HG03280 (cell line): ENCODE results near the gene TMEM184A.

ENCODE experiments used
- ATAC-seq: cut with Tn5 transposase; IDR thresholded peaks from one replicate; pipeline ENCODE4 v1.9.1; 2021; ENCODE audit warnings: mild to moderate bottlenecking, moderate library complexity; ENCODE audit not compliant: unreplicated experiment

The TMEM184A gene

DNA sequence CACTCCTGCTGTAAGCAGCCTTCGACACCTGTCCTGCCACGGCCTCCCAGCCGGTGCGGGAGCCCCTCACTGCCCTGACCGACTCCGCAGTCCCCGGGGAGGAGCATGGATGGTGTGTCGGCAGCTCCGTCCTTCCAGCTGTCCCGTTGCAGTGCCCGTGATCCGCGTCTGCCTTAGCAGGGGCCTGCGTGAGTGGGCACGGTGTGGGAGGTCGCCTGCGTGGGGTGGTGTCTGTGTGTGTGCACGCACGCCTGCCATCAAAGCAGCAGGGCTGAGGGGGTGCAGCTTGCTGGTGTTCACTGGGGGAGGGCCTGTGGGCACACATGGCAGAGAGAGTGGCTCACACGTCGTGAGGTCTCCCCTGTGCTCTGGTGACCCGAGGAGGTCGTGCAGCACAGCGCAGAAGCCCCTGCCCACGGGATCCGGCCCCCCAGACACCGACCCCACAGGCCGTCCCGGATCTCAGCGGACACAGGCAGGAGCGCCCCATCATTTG, 15.2 kb downstream of the TMEM184A start:
- ATAC-seq, result no peak

DNA sequence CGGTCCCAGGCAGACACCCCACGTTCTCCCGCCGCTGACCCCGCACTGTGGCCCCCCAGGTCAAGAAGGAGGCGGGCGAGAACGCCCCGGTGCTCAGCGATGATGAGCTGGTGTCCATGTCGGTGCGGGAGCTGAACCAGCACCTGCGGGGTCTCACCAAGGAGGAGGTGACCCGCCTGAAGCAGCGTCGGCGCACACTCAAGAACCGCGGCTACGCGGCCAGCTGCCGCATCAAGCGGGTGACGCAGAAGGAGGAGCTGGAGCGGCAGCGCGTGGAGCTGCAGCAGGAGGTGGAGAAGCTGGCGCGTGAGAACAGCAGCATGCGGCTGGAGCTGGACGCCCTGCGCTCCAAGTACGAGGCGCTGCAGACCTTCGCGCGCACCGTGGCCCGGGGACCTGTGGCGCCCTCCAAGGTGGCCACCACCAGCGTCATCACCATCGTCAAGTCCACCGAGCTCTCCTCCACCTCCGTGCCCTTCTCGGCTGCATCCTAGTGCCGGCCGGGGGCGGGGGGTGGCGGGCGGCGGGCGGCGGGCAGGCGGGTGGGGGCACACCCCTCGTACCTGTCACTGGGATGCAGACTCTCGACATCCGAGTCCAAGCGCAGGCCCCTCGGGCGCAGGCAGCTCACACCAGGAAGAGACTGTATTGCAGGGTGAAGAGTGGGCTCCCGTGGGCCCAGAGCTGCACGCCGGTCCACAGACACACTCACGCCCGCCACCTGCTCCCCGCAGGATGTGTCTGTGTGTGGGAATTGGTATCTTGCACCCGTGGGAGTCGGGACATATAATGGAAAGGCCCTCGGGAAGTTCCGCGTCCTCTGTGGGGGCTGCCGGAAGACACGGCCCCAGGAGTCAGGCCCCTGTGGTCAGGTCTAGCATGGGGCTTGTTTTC, 15.9 kb downstream of the TMEM184A start:
- ATAC-seq, result no peak

DNA sequence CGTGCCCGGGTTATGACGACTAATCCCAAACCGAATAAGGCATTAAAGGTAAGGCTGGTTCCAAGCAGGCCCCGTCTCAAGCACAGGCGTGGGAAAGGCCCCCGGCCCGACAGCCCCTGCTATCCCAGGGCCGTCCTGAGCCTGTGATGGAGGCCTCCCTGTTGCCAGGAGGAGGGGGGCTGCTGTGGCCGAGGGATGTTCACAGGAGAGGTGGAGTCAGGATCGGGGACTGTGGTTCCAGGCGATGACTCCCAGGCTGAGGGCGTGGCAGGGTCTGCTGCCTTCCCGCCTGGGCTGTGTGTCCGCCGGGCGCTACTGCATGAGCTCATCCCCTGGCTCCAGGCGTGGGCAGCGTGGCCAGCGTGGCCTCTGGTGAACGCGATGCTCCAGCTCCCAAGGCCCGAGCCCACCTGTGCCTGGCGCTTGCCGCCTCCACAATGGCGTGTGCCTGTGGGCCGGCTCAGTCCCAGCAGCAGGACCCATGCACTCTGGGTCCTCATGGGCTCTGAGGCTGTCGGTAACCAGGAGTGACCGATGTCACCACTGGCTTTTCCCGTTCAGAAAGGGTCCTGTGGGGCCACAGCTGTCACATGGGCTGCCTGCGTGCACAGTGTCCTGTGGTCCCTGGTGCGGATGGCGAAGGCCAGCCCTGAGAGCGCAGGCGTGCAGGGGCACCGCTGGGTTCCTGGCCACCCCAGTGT, 16.7 kb downstream of the TMEM184A start:
- ATAC-seq, result no peak

DNA sequence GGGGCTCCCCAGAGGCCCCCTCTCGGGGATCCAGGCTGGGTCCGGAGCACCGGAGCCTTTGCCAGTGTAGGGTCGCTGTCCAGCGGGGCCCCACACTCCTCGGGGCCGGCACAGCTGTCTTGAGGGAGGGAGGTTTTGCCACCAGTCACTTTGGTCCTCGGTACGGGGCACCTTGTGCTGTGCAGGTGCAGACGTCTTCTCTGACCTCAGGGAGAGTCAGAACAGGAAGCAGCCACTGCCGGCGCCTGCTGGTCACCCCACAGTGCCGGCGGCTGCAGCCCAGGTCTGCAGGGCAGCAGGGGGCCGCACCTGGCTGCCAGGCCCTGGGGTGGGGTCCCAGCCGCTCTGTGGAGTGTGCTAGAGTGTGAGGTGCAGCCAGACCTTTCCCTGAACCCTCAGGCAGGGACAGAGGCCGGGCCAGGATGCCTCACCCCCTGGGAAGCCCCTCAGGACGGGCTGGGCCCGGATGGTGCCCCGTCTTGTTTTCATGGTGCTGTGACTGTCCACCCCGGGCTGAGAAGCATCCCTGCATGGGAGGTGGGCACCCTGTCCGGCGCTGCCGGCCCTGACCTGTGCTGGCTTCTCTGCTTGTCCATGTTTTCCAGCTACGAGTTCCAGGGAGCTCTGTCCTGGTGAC, 17.3 kb downstream of the TMEM184A start:
- ATAC-seq, result no peak

DNA sequence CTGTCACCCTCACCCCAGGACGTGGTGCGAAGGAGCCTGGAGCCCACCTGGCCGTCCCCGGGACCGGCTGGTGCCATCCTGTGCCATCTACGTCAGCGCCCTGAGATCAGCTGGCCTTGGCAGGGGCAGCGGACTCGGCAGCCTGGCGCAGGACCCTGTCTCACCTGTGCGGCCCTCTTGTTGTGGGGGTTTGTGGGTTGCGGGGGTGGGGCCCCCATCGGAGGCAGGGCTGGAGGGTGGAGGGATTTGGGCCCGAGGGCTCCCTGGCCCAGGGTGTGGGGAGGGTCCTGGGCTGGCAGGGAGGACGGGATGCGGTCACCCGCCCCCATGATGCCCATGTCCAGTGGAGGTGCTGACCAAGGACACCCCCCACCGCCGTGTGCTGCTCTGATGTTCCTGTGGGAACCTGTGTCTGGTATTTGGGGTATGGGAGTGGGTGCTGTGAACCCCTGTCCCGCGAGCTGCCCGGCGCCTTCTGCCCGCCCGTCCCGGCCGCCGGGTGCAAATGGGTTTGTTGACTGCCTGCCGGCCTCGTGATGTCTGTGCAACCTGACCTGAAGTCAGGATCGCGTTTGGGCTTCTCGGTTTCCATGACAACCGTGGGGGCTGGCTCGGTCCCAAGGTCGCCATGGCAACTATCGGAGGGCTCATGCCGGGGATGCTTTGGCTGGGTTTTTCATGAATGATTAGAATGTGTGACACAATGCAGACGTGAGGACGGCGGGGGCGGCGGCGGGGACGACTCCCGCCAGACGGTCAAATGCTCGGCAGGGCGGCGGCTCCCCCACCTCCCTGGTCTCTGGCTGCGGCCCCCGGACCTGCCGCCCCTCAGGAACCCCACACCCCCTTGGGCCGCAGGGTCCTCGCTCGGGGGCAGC, 18.2 kb downstream of the TMEM184A start:
- no peak for ATAC-seq

DNA sequence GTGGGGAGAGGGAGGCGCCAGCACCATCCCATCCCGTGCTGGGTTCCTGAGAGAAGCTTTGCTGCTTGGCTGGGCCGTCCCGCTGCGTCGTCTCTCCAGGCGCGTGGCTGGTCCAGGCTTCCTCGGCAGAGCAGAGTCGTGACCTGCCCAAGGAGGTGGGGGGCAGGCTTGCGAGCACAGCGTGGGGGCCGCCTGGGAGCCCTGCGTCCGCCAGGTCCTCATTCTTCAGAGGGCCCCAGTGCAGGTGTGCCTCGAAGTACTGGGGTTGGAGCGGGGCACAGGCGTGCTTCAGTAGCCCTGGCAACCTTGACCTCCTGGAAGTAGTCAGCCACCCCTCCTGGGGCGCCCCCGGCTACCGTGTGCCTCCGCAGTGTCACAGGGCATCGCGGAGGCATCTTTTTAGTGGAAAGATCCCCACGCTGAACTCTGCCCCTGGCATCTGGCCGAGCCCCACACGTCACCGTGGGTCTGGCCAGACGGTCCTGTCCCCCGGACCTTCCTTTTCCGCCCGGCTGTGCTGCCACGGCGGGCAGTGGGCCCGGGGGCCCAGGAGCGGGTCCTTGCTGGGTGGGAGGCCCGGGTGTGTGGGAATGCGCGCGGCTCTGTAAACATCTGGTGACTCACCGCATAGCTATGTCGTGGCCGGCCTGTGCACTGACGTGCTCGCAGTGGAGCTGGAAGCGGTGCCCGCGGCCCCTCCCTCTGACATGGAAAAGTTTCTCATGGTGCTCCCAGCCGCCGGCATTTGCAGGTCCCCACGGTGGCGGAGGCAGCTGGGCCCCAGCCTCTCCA, 19.1 kb downstream of the TMEM184A start:
- no peak for ATAC-seq

DNA sequence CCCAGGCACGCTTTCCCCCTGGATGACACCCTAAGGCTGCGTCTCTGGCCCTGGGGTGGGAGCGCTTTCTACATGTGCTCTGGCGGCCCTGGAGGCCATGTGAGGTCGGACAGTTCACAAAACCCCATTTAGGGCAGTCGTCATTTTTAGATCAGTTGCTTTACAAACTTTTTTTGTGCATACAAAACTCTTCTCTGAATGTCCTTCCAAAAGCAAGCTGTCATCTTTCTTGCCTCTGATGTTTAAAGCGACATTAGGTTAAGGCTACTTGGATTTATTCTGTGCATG, 19.6 kb downstream of the TMEM184A start:
- no peak for ATAC-seq

DNA sequence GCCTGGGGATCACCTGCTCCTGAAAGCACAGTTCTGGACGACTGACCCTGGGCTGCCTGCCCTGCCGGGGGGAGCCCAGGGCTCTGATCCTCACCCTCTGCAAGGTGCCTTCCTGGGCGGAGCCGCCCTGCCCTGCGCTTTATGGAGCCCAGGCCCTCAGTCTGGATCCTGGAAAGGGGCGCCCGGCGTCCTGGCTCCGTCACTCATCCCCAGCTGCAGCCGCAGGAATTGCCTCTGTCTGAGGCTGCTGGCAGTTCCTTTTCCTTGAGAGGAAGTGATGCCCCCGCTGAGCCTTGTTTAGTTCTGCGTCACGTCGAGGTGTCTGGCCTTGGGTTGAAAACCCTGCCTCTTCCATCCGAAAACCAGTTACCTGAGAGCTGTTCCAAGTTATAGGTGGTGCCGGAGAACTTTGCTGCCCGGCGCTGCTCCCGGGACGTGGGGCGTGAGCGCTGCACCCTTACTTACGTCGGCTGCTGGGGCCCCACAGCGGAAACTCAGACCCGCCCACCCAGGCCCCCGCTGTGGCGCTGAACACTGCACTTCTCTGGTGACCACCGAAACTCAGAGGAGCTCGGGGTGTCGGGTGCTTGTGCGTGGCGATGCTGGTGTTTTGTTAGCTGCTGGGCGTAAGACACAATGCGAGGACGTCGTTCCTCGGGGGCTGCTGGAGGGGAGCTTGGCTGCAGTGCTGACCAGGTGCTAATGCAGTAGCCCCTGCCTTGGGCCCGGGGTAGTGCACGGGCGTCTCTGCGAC, 20.1 kb downstream of the TMEM184A start:
- no peak for ATAC-seq

DNA sequence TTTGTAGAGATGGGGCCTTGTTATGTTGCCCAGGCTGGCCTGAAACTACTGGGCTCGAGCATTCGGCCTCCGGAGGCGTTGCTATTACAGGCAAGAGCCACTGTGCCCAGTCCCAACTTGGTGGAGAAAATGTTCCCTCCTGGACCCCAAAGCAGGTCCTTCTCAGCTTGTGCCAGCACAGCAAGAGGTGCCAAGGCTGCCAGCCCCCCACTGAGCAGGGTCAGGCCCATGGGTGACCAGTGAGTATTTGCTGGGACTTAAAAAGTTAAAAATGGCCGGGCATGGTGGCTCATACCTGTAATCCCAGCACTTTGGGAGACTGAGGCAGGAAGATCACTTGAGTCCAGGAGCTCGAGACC, 20.9 kb downstream of the TMEM184A start:
- no peak for ATAC-seq

DNA sequence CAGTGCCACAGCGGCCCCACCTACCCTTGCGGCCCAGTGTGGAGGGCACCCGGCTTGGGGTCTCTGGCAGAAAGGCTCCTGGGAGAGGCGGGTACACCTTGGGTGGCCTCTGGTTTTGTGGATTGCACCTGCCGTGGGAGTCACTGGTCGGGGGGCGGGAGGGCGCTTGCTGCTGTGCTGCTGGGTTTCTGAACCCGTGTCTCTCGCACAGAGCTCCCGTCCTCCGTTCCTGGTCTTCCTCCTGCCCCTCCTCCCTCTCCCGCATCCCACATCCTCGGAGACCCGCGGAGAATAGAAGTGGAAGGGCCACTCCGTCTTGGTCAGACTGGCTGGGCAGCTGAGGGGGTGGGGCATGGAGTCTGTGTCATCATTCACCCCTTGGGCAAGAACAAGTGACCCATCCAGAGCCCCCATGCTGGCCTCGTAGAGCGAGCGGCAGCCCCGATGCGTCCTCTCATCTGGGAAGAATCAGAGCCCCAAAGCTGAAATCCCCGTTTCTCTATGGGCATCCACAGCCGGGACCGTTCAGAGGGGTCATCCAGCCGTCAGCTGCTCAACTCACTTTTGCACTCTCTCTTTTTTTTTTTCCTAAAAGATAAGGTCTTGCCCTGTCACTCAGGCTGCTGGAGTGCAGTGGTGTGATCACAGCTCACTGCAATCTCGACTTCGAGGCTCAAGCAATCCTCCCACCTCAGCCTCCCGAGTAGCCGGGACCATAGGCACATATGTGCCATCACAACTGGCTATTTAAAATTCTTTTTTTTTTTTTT, 21.5 kb downstream of the TMEM184A start:
- no peak for ATAC-seq

DNA sequence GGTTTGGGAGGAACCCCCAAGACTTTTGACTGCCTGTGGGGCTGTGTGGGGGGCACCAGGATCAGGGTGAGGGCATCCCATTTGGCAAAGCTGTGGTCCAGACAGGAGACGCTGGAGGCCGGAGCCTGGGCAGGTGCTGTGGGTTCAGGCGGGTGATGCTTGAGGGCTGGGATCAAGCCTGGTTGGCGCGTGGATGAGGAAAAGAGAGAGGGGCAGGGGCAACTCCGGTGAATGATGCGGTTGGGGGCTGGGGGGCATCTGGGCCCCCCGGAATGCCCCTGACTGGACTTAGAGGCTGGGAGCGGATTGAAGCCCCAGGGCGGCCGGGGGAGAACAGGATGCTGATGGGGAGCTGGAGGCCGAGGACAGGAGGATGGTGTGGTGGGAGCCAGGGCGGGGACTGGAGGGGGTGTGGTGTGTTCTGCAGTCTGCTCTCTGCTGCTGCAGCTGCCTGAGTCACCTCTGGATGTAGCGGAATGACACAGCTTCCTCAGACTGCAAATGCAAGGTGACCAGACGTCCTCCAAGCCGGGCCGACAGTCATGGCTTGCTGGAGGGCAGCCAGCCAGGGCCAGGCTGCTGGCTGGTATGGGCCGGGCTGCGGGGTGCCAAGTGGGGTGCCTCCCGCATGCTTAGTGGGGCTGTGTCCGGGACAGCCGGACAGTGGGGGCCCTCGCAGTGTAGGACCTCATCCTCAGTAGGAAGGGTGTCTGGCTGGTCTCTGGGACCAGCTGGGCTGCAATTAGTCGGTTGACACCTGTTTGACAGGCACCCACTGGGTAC, 22.3 kb downstream of the TMEM184A start:
- no peak for ATAC-seq

DNA sequence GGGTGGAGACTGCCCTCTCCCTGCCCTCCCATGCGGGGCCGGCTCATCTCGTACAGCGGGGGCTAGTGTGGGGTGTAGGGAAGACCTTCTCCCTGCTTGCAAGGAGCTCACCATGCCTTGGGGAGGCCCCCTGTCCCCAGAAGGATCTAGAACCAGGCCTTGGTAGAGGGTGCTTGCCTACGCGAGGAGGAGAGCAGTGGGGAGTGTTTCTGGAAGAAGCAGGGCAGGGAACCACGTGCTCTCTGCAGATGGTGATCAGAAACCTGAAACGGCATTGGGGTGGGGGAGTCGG, 22.8 kb downstream of the TMEM184A start:
- ATAC-seq, result no peak

DNA sequence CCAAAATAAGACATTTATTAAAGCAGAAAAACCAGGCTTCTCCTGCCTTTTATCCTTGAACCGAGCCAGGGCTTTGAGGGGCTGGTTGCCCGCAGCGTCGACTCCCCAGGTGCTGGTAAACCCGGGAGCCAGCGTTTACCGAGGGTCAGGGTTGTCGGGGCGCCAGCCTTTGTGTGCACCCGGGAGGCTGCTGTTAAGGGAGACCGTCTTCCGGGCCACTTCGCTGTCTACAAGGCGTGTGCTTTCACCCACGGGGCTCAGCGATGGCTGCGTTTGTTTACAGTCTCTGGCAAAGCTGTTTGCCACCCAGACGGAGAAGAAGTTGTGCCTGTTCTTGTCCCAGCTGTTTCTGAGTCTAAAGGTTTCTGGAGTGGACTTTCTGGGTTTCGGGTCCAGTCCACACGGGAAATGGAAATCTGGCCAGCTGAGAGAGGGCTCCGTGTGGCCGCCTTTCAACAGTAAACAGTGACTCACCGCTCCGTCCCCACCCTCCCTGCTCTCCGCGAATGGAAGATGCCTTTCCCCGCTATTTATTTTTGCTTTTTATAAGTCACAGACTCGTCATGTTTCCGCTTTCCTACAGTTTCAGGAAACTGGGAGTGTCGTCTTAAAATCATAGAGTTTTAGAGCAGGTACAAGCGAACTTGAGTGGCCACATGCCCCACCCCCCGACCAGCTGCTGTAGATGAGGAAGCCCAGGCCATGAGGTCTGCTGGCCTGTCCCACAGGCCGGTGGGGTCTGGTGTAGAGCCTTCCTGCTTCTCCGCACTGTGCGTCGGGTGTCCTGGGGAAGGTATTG, 23.4 kb downstream of the TMEM184A start:
- no peak for ATAC-seq

DNA sequence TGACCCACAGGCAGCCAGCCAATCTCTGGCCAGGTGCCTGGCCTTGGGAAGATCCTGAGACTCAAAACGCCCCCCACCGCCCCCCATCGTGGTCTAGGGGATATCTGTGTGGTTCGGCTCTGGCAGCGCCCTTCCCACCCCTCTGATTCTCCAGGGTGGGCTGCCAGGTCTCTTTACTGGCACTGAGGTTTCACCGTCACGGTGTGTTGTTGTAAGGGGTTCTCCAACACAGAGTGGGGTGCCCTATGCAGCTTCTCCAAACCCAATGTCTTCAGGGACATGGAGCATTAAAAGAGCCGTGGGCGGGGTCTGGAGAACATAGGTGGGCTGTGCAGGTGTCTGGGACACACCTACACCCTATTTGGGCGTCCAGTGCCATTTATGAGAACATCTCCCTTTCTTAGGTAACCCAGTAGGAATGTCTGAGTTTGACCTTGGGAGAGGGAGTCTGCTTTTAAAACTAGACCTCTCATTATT, 24.0 kb downstream of the TMEM184A start:
- no peak for ATAC-seq

DNA sequence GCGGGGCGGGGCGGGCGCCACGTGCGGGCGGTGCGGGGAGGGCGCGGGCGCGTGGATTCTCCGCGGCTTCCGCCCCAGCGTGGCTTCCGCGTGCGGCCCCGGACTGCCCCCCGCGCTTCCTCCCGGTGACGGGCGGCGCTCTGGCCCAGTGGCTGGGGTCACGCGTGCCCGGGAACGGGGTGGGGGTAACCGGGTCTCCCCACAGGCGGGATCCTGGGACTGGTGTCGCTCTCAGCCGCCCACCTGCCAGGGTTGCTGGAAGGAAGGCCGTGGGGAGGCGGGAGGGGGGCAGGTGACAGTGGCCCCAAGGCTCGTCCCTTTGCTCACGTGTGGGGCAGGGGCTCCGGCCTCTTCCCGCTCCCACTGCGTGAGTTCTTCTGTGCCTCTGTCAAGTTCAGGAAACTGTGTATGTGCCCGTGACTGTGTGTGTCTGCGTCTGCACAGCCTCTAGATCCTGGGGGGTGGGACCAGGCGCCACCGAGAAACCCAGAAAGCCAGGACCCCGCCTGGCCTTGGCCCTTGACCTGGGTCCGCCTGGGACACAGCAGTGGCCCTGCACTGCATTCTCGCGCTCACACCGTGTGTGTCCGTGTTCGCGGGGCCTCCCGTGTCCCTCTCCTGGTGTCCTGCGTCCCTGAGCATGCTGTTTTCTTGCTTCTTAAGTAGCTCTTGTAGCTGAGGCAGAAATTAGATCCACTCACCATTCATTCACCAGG, 24.6 kb downstream of the TMEM184A start:
- ATAC-seq, result peak; percentile 19

DNA sequence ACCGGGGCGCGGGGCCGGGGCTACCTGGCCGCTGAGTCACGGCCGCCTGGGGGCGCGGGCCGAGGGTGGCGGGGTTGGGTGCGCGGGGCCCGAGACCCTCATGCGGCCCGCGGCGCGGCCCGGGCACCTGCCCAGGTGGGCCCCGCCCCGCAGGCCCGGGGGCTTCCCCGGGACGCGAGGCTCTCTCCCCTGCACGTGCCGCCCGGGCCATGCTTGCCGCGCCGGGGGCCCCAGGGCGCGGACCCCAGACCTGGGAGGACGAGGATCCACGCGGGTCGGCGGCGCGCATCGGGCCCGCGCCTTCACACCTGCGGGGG, 25.1 kb downstream of the TMEM184A start:
- ATAC-seq, result peak; percentile 18
